HG03442 (cell line): ENCODE data around the gene CAPN9.

Experiments used
- ATAC-seq: cut with Tn5 transposase; IDR thresholded peaks from one replicate; pipeline ENCODE4 v1.9.1; 2021; ENCODE audit warnings: mild to moderate bottlenecking, moderate library complexity; ENCODE audit not compliant: unreplicated experiment

CAPN9 gene

DNA sequence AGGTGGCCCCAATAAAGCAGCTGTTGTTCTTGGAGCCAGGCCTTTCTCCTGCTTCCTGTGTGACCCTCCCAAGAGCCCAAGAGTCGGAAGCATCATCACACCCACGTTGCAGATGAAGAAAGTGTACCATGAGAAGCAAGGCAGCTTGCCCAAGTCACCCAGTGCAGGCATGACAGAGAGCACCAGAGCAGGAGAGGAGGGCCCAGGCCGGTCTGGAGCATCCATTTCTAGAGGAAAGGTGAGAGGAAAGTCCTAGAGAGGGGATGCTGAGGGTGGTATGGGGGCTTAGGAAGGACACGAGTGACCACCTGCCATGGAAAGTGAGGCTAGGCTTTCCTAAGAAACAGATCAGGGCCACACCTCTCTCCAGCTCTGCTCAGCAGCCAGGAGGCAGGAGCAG is 74.2 kb downstream of the CAPN9 start:
- no peak for ATAC-seq

GRCh38 chr1:230822092-230822581 is 74.9 kb downstream of the CAPN9 start:
- no peak for ATAC-seq

- ATAC-seq, result no peak
Measured at GRCh38 chr1:230823426-230823825, 76.2 kb downstream of the CAPN9 start.

- ATAC-seq, result no peak
Measured at GRCh38 chr1:230823931-230824381, 76.8 kb downstream of the CAPN9 start.

DNA sequence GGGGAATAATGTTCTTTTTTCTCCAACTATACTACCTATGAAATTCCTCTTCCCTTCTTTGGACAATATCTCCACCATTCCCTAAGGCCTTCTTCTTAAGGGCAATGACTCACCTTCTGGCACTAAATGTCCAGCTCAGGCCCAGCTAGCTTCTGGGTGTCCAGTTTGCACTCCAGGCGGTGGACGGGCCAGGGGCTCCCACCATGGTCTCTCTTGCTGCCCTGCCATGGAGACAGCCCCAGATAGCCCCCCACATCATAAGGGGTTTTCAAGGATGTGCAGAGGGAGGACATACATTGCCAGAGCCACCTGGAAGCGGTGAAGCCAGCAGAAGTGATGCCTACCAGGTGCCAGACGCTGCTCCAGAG is 77.3 kb downstream of the CAPN9 start:
- no peak for ATAC-seq

DNA sequence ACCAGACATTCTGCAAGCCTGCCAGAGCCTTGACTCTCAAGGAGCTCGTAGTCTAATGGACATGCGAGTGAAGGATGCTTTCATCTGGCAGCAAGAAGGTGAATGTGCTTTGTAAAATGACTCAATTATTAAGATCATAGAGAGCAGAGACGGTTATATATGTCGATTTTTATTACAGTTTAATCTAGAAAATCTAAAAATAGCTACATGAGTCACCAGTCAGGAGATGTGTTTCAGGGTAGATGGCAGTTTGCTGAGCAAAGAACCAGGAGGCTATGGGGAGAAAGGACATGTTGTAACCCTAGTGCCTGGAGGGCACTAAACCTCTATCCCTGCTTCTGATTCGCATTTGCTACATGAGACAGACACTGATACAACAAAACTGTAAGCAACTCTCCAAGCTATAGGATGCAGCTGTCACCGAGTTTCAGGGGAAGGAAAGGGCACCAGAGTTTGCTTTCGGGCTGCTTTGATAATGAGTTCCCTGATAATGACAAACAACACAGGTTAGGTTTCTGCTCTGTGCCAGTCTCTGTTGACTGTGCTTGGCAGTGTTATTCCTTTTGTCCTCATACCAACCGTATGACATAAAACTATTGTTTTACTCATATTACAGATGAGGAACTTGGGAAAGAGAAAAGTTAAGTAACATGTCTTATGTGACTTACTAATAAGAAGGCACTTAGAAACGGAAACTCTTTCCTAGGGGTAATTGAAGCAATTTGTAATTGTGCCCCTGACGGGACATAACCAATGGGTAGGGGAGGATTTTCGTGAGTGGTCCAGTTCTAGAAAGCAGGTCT is 77.9 kb downstream of the CAPN9 start:
- ATAC-seq, result no peak

DNA sequence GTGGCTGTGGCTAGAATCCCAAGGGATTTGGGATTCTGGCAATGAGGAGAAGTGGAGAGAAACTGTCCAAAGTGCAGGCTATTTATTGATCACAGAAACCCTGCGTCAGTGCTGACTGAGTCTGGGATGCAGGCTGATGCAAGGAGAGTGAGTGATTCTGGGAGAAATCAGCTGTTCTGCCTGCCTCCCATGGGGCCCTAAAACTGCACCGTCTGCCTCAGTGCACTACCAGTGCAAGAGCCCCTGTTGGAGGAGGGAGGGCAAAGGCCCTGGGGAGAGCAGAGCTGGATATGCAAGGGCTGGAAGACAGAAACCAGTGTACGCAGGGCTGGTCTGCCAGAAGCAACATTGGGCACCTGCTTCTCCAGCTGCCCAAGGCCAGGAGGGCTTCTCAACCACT is 78.6 kb downstream of the CAPN9 start:
- no peak for ATAC-seq

GRCh38 chr1:230826166-230826875 is 79.1 kb downstream of the CAPN9 start:
- no peak for ATAC-seq

GRCh38 chr1:230827081-230827681 is 80.0 kb downstream of the CAPN9 start:
- ATAC-seq, result no peak

DNA sequence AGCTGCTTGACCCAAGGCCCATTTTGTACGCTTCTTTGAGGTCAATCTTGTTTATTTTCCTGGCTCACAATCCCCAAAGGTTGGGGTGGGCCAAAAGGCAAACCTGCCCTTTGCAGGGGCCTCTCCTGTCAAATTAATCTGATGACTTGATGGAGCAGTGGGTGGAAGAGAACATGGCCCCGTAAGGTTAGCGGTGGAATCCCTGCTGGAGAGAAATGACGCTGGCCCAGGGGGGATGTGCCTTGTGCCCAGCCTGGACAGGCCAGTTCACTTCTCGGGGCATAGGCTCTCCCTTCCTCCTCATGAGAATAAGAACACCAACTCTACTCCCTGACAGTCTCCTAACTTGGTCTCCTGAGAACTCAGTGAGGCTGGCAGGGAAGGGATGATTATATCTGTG is 80.6 kb downstream of the CAPN9 start:
- ATAC-seq, result no peak

- ATAC-seq, result no peak
Measured at GRCh38 chr1:230828421-230828820, 81.2 kb downstream of the CAPN9 start.

GRCh38 chr1:230831771-230832170 is 84.6 kb downstream of the CAPN9 start:
- ATAC-seq, result no peak

DNA sequence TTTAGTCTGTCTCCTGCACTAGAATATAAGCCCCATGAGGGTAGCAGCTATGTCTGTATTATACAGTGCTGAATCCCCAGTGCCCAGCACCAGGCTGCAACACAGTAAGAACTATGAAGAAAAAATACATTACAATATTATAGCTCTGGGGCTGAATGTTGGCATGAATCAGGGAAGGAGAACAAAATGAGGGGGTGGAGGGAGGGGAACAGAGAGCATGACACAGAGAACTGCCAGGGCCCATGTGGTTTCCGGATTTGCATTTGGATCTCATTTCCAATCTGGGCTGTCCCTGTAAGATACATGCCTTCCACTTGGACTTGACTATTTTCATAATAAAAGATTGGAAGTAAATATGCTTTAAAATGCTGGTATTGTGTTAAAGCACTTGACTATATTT is 85.3 kb downstream of the CAPN9 start:
- ATAC-seq, result no peak

- ATAC-seq, result no peak
Measured at GRCh38 chr1:230833511-230833910, 86.3 kb downstream of the CAPN9 start.

DNA sequence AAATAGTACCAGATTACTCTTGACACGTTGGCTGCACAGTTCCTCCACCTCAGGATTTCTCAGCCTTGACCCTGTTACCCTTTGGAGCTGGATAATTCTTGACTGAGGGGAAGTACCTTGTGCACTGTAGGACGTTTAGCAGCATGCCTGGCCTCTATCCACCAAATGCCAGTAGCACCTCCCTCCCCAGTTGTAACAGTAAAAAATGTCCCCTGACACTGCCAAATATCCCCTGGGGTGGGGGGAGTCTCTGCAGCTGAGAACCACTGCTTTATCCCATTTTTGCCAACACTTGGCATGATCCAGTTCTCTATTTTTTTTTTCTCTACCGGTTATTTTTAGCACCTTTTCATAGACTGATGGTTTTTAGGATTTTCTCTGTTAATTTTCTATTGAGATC is 87.1 kb downstream of the CAPN9 start:
- ATAC-seq, result no peak

DNA sequence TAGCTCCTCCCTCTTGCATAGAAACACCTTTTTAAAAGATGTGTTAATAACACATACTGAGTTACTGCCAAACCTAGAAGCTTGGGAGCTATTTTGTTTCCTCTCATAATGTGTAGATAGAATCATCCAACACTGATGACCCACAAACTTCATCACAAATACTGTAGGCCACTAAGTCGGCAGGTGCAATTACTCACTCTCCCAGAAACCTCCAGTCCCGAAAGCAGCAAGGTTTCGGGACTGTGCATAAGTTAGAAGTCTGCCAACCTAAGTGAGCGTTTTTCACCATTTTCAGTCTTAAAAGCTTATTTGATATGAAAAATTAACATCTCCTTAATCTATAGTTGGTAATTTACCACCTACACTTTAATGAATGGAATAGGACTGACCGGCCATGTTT is 89.2 kb downstream of the CAPN9 start:
- ATAC-seq, result no peak

DNA sequence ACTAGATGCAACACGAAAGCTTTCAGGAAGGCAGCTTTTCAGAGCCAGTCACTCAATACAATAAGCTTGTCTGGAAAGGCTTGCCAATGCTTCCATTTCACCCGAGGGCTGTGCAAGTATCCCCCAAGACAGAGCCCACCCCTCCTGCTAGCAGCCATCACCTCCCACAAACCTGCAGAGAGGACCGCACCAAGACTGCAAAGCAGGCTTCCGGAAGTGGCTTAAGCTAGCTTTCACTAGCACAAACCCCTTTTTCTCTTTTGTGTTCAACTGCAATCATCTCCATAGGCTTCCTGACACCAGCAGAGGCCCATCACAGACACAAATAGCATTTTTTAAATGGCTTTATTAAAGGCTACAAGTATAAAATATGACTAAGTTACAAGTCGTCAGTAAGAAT is 89.6 kb downstream of the CAPN9 start:
- ATAC-seq, result no peak

DNA sequence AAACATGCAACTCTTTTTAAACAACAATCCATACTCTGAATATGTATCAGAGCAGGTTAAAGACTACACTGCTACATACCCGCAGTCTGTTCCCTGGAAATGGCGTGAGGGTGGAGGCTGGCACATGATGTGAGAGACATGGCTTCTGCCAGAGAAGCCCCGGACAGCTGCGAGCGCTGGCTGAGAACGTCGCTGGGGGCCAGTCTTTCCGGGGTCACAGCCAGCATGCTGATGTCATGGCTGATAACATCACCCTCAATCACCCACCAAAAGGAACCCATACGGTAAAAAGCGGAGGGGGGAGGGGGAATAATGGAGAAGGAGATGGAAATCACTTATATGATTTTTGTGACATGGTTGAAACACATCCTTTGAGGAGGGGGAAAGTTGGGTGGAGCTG is 92.0 kb downstream of the CAPN9 start:
- no peak for ATAC-seq

DNA sequence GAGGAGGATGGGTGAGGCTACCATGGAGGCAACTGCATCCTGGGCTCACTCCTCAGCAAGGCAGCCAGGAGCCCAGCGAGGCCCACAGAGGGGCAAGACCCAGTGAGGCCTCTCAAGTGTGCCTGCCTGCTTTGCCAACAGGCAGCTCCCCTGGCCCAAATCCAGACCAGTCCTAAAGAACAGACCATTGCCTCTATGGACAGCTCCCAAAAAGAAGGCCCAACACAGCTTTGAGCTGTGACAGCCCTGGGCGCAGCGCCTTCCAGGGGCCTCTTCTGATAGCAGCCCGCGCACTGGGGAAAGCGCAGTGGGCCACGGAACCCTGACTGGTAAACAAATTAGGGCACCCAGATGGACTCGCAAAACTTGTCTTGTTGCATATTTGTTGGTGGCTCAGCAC is 95.6 kb downstream of the CAPN9 start:
- ATAC-seq, result no peak

- ATAC-seq, result no peak
Measured at GRCh38 chr1:230843503-230844309, 96.5 kb downstream of the CAPN9 start.

- no peak for ATAC-seq
Measured at GRCh38 chr1:230844561-230844960, 97.4 kb downstream of the CAPN9 start.
